Breast epithelium (tissue), 4 donors: ENCODE measurements around the gene EARS2. TPM values are rescaled to one million over a fixed set of nuclear protein-coding genes. Genes with fewer than 3 reads are reported as not detected.
"Not testable (repeated sequence)": the region's sequence is repeated elsewhere in the genome, so short reads cannot be mapped to it uniquely, and the experiment has no call there.

Source experiments
- DNase-seq, 2 donors: peaks; one replicate each; pipeline ENCODE4 v3.0.0-alpha.2; 2019; ENCODE audit warnings: low spot score in 2 of 2
- H3K27ac ChIP-seq, 2 donors: fragments of 200-600 bp; sonication (generic) in 1 of 2; one replicate each; pipeline ENCODE4 v1.5.1; 2016 to 2019; ENCODE audit warnings: mild to moderate bottlenecking in 1 of 2
- H3K27me3 ChIP-seq, 2 donors: fragments of 200-600 bp; sonication (generic) in 1 of 2; one replicate each; pipeline versions ENCODE4 v1.5.1 to v1.6.0; 2017 to 2019; ENCODE audit warnings: control low read depth in 1 of 2, mild to moderate bottlenecking in 1 of 2
- H3K36me3 ChIP-seq: fragments of 200-600 bp; one replicate; pipeline ENCODE4 v1.5.1; 2019
- H3K4me1 ChIP-seq, 2 donors: fragments of 200-600 bp; sonication (generic); one replicate each; pipeline ENCODE4 v1.5.1; 2016 to 2019; ENCODE audit warnings: control low read depth in 1 of 2
- H3K4me3 ChIP-seq, 3 donors: fragments of 200-600 bp; sonication (generic); 1 replicate in 2 of 3; 2 replicates in 1 of 3; pipeline ENCODE4 v1.5.1; 2016 to 2019; ENCODE audit warnings: mild to moderate bottlenecking in 3 of 3, moderate library complexity in 2 of 3
- H3K9me3 ChIP-seq, 2 donors: fragments of 200-600 bp; sonication (generic) in 1 of 2; one replicate each; pipeline ENCODE4 v1.5.1; 2016 to 2019; ENCODE audit warnings: control low read depth in 1 of 2
- POLR2A ChIP-seq: fragments of 450-650 bp; IDR thresholded peaks from one replicate; pipeline ENCODE4 v1.6.1; 2016; ENCODE audit warnings: antibody characterized with exemption, mild to moderate bottlenecking, moderate library complexity
- POLR2AphosphoS5 ChIP-seq, 3 donors: sonication (generic); formaldehyde crosslinking; IDR thresholded peaks; one replicate each; pipeline ENCODE4 v1.6.1; 2017; ENCODE audit warnings: antibody characterized with exemption in 3 of 3
- intact Hi-C: fragments of 100-400 bp; cut with DNase I; formaldehyde crosslinking; loops from one replicate; pipeline ENCODE4 v1.15.1; 2023; ENCODE audit warnings: low total_unique reads
- total RNA-seq, 3 donors: library from RNA; depleted of rRNA; stranded (reverse); fragments of >200 nt; gene quantifications; one replicate each; pipeline ENCODE4 v1.1.0, GENCODE V29; 2016
- TF ChIP-seq, protein P1 (sequence below), 3 donors: fragments of 450-650 bp; IDR thresholded peaks; one replicate each; pipeline ENCODE4 v1.5.1; 2016 to 2017; ENCODE audit warnings: antibody characterized with exemption in 3 of 3, mild to moderate bottlenecking in 3 of 3, moderate library complexity in 3 of 3

The EARS2 gene
- total RNA-seq, 3 donors from 2014 or later, result 22.4 to 25.9 (median 25.0) TPM

DNA sequence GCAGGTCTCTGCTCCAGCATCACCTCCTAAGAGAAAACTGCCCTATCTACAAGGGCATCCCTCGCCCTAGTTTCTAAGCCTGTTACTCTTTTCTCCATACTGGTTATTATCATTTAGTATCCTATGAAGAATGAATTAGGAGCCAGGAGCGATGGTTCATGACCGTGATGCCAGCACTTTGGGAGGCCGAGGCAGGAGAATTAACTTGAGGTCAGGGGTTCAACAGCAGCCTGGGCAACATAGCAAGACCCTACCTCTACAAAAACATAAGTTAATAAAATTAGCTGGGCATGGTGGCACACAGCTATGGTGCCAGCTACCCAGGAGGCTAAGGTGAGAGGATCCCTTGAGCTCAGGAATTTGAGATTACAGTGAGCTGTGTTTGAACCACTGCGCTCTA lies 7.2 kb downstream of the EARS2 start:
- Histone ChIP-seq H3K9me3 (no peaks in the 10 kb centered on the region), H3K27ac (no peak overlapping the region), H3K4me3 (no peak overlapping the region), H3K27me3 (no peaks in the 10 kb centered on the region), H3K36me3 (peaks cover 5% of the 10 kb centered on the region), H3K4me1 (no peaks in the 10 kb centered on the region)
- no peak for TF ChIP-seq POLR2A
- TF ChIP-seq, protein P1, sequence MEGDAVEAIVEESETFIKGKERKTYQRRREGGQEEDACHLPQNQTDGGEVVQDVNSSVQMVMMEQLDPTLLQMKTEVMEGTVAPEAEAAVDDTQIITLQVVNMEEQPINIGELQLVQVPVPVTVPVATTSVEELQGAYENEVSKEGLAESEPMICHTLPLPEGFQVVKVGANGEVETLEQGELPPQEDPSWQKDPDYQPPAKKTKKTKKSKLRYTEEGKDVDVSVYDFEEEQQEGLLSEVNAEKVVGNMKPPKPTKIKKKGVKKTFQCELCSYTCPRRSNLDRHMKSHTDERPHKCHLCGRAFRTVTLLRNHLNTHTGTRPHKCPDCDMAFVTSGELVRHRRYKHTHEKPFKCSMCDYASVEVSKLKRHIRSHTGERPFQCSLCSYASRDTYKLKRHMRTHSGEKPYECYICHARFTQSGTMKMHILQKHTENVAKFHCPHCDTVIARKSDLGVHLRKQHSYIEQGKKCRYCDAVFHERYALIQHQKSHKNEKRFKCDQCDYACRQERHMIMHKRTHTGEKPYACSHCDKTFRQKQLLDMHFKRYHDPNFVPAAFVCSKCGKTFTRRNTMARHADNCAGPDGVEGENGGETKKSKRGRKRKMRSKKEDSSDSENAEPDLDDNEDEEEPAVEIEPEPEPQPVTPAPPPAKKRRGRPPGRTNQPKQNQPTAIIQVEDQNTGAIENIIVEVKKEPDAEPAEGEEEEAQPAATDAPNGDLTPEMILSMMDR (IDR thresholded peaks at IDR 0.05), result no peak
- no peak for TF ChIP-seq POLR2AphosphoS5 (IDR thresholded peaks at IDR 0.05)
- no peak for DNase-seq
- intact Hi-C loops, result no loop called here

DNA sequence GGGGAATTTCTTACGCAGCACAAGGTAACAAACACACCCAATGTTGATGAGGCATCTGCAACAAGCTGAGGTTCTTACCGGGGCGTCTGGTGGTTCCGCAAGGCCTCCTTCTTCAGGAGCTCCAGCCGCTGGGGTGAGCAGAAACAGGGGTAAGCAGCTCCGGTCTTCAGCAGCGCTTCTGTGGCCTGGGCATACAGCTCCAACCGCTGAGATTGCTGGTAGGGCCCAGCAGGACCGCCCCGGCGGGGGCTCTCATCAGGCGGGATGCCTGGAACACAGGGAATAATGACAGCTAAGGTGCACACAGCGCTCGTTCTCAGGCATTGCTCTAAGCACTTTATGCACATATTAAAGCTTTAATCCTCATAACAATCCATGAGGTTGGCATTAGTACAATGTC lies 12.7 kb downstream of the EARS2 start:
- no peaks in the 10 kb centered on the region for H3K9me3 ChIP-seq
- no peaks in the 10 kb centered on the region for H3K4me1 ChIP-seq
- H3K27me3 ChIP-seq, result no peaks in the 10 kb centered on the region
- H3K36me3 ChIP-seq, result peaks cover 12% of the 10 kb centered on the region
- DNase-seq, result no peak
- intact Hi-C loops, result no loop called here
- TF ChIP-seq POLR2A, result no peak
- no peak for TF ChIP-seq POLR2AphosphoS5 (IDR thresholded peaks at IDR 0.05)
- TF ChIP-seq, protein P1 (IDR thresholded peaks at IDR 0.05), result no peak
- no peak overlapping the region for H3K27ac ChIP-seq
- H3K4me3 ChIP-seq, result no peak overlapping the region

DNA sequence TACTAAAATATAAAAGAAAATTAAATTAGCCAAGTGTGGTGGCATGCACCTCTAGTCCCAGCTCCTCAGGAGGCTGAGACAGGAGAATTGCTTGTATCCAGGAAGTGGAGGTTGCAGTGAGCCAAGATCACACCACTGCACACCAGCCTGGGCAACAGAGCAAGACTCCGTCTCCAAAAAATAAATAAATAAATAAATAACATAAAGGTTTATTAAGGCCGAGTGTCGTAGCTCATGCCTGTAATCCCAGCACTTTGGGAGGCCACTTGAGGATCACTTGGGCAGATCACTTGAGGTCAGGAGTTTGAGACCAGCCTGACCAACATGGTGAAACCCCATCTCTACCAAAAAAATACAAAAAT lies 16.4 kb downstream of the EARS2 start:
- H3K36me3 ChIP-seq, DNase-seq, H3K4me1 ChIP-seq, H3K27me3 ChIP-seq, intact Hi-C loops, H3K27ac ChIP-seq, H3K9me3 ChIP-seq, H3K4me3 ChIP-seq: not testable (repeated sequence)

GRCh38 chr16:23539984-23540816 lies 16.9 kb downstream of the EARS2 start:
- no peaks in the 10 kb centered on the region for H3K4me1 ChIP-seq
- H3K27ac ChIP-seq, result no peak overlapping the region
- peaks cover 7% of the 10 kb centered on the region for H3K36me3 ChIP-seq
- H3K27me3 ChIP-seq, result no peaks in the 10 kb centered on the region
- no peak for DNase-seq
- H3K4me3 ChIP-seq, result no peak overlapping the region
- no peaks in the 10 kb centered on the region for H3K9me3 ChIP-seq
- intact Hi-C loops, result no loop called here
- TF ChIP-seq, protein P1 (IDR thresholded peaks at IDR 0.05), result no peak
- TF ChIP-seq POLR2A, result no peak
- TF ChIP-seq POLR2AphosphoS5 (IDR thresholded peaks at IDR 0.05), result no peak

DNA sequence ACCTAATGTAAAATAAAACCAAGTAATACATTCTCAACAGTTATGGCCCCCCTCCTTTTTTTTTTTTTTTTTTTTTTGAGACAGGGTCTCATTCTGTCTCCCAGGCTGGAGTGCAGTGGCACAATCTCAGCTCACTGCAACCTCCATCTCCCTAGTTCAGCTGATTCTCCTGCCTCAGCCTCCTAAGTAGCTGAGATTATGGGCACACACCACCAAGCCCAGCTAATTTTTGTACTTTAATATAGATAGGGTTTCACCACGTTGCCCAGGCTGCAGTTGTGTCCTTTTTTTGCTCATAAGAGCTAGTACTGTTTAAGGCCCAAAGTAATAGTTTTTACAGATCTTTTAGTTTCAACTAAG lies 18.3 kb downstream of the EARS2 start:
- TF ChIP-seq POLR2AphosphoS5 (IDR thresholded peaks at IDR 0.05) (no peak), POLR2A (no peak)
- TF ChIP-seq, protein P1 (IDR thresholded peaks at IDR 0.05), result no peak
- Histone ChIP-seq H3K36me3 (peaks cover under 1% of the 10 kb centered on the region), H3K4me3 (no peak overlapping the region), H3K9me3 (no peaks in the 10 kb centered on the region), H3K27ac (no peak overlapping the region), H3K4me1 (no peaks in the 10 kb centered on the region), H3K27me3 (no peaks in the 10 kb centered on the region)
- intact Hi-C loops, result no loop called here
- DNase-seq, result no peak
